CD4-positive, alpha-beta T cell treated with Interferon gamma for 1 hour (primary cell): Measurements from ENCODE around the gene RASL10B.
"Not testable (repeated sequence)": the region's sequence is repeated elsewhere in the genome, so short reads cannot be mapped to it uniquely, and the experiment has no call there.

ENCODE experiments used
- DNase-seq: peaks from one replicate; pipeline ENCODE4 v3.0.0-alpha.2; 2020

RASL10B gene

DNA sequence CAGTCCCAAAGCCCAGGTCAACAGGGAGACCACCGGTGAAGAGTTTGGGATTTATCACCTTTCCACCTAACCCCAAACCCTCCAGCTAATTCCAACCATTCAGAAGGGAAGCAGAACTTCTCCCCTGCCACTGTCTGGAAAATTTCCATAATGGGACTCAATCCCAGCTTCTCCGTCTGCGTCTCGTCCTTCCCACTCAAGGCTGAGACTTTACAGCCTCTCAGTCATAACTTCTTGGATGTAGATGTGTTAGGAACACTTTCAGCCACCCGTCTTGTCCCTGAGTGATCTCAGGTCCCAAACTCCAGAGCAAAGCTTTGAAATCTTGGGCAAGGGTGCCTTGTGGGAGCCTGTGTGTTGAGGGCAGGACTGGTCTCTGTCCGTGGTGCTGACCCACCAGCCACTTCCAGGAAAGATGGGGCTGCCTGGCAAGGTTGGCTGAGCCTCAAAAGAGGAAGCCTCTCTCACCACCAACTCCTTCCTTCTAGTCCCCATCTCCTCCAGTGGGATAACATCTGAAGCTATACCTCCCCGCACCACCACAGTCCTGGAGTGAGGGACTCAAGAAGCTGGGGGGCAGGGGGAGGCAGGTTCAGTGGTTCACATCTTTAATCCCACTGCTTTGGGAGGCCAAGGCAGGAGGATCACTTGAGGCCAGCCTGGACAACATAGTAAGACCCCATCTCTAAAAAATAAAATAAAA lies 12.3 kb downstream of the RASL10B start:
- DNase-seq: no peak

DNA sequence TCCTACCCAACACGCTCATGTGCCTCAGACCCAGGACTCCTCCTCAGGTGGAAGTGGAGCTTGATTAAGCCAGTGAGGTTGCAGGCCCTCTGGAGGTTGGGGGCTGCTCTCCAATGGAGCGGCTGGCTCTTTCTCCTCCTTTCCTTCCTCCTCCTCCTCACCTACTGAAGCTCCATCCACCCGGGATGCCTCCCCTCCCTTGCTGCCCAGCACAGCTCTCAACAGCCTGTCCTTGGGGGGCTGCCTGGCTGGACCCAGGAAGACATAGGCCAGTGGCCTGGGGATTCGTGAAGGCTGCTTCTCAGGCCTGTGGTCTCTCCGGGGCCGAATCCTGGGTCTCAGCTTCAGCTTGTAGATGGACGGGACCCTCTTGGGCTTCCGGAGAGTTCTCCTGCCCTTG lies 13.4 kb downstream of the RASL10B start:
- no peak for DNase-seq

DNA sequence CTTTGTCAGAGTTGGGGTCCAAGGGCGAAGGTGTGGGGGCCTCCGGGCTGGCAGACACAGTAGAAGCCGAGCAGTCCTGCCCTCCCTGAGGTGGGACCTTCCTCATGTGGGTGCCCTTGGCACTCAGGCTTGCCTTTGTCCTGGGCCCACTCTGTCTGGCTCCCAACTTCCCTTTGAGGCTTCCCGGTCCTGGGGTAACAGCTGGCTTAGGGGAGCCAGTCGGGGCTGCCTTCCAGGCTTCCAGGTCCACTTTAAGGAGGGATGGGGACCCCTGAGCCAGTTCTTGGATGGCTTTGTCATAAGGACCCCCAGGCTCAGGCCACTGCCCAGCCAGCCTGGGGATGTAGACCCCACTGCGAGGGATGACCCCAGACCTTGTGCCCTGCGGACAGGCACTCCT lies 13.8 kb downstream of the RASL10B start:
- no peak for DNase-seq

DNA sequence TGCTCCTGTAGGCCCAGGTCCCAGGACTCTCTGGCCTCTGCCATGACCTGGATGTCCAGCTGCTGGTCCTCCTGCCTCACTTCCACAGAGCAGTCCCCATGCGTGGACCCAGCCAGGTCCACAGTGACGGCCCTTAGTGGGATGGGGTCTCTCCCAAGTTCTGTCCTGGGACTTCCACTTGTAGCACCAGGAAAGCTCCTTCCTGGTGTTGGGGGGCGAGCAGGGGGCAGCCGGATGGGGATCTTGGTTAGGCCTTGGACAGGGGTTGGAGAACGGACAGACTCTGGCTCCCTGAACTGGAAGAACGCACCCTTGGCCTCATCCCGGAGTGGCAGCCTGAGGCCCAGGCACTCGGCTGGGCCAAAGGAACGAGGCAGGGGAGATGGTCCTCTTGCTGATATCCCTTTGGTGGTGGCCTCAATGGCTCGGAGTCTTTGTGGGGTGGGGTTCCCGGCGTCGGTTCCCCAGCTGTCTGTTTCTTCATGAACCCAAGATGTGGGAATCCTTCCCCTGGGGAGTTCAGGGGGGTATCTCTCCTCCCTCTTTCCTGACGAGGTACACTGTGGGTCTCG lies 14.4 kb downstream of the RASL10B start:
- DNase-seq: no peak

DNA sequence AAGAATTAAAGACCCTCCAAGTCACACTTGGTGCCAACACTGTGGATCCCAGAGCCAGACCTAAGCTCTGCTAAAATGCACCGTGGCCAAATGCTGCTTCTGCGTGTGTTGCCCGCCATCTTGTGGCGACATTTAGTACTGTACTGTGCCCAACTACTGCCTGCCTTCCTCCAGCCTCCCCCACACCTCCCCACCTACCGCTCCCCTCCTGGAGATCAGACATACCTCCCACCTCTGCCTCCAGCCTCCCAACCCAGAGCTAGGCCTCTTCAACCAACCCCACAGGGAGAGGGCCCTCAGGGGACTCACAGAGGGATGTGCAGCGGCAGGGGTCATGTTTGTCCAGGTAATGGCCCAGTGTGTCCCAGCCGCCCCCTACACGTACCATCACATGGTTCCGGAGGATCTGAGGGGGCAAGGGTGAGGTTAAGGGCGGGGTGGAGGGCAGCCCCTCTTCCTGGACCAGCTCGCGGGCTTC lies 16.1 kb downstream of the RASL10B start:
- peak; percentile 69 for DNase-seq

DNA sequence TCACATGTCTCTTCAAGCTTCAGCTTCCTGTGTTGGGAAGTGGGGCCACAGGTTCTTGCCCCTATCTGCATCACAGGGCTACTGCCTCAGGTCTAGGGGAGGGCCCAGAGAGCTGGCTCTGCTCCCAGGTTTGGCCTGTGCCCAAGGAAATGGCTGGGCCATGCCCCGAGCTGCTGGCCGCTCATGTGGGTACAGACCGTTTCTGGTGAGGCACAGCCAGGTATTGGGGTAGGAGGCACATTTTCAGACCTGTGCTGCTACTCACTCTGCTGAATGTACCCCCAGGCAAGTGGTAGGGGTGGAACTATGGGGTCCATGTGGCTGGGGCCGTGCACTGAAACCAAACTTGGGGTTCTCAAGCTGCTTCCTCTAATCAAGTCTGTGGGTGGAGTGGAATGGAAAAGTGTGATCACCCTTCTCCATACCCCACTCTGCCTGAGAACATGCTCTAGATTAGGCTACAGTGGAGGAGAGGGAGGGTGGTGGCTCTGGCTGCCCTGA lies 17.0 kb downstream of the RASL10B start:
- DNase-seq: no peak

DNA sequence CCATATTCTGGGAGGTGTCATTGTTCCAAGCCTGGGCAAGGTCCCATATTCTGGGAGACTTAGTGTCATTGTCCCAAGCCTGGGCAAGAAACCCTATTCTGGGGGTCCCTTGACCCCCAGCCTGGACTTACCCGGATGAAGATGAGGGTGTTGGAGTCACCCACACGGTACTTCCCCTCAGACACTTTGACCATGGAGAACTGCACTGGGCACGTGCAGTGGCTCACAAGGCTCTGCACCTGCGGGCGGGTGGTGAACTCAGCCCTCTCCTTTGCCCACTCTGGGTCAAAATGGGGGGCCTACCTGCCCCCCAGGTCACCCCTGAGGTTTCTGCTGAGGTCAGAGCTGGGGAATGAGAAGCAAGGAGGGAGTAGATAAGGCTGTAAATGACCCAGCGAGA lies 17.5 kb downstream of the RASL10B start:
- no peak for DNase-seq

DNA sequence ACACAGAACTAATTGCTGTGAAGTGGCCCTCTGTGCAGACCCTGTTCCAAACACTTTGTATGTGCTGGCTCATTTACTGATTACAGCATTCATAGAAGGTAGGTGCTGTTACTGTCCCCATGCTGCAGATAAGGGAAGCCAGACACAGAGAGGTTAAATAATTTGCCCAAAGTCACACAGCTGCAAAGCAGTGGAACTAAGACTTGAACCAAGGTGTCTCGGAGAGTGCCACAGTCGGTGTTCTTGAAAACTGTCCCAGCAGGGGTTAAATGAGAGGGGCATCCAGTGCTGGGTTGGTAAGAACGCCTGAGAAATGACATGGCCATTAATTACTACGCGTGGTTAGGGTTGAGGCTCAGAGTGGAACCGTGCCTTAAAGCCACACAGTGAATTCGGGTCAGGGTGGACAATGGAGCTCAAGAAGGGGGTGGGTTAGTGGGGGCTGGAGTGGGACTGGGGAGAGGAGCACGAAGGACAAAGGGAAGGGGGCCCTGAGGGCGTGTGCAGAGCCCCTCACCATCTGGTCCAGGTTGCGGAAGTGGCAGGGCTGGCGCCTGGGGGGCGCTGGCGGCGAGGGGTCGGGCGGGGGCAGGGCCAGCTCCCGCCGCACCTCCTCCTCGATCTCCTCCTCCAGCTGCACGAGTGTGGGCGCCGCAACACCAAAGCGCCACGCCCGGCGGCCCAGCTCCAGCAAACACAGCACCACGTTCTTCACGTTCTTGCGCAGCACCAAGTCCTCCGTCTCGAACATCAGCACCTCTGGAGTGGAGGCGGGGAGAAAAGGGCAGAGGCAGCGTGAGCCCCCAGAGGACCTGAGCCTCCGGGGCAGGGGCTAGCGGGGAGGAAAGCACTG lies 18.3 kb downstream of the RASL10B start:
- DNase-seq: no peak

DNA sequence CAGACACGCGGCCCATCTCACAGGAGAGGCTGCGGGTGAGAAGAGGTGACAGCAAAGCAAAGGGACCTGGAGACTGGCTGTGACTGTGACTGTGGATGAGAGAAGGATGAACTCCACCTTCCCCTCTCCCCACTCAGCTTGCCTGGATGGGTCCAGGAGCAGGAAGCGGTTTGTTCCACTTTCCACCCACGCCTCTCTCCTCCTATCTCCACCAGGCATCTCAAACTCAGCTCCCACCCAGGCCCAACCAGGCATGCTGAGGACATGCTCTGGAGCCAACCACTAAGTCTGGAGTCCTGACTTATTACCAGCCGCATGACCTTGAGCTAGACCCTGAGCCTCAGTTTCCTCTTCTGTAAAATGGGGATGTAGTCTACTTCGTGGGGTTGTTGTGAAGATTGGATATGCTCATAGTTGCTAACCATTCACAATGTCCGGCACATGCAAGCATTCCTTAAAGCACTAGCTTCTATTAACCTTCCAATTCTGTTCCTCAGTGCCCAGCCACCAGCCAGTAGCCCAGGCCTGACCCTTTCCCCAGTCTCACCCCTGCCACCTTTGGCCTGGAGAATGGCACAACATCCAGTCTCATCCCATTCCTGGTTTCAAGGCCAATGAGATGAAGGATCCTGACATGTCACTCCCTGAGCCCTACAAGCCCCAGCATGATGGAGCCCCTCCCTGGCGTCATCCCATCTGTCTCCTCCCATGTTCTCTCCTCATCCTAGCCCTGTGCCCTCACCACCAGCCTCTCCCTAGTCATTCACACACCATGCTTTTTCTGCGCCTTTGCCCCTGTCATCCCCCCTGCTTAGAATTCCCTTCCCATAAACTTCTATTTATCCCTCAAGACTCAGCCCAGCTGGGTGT lies 19.3 kb downstream of the RASL10B start:
- no peak for DNase-seq

DNA sequence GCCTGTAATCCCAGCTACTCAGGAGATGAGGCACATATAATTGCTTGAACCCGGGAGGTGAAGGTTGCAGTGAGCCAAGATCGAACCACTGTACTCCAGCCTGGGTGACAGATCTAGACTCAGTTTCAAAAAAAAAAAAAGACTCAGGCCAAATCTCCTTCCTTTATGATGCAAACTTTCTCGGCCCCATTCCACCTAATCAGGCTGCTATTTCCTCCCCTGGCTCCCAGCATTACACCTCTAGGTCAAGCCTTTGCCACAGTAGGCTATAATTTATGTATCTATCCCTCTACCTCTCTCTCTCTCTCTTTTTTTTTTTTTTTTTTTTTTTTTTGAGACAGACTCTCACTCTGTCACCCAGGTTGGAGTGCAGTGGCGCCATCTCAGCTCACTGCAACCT lies 20.1 kb downstream of the RASL10B start:
- not testable (repeated sequence) for DNase-seq

DNA sequence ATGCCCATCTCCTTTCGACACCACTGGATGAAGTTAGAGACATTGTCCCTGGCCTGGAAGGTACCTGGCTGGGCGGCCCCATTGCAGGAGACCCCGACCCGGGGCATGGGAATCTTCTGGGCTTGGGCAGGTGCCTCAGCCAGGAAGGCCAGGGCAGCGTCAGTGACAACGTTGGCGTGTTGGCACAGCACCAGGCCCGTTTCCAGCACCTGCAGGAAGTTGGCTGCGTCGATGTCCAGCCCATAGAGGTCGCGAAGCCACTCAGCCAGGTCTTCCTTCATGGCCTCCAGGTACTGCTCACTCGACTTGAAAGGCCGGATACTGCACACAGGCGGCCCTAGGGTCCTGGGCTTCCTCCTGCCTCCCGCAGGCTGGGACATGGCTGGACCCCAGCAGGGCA lies 21.0 kb downstream of the RASL10B start:
- DNase-seq: no peak

DNA sequence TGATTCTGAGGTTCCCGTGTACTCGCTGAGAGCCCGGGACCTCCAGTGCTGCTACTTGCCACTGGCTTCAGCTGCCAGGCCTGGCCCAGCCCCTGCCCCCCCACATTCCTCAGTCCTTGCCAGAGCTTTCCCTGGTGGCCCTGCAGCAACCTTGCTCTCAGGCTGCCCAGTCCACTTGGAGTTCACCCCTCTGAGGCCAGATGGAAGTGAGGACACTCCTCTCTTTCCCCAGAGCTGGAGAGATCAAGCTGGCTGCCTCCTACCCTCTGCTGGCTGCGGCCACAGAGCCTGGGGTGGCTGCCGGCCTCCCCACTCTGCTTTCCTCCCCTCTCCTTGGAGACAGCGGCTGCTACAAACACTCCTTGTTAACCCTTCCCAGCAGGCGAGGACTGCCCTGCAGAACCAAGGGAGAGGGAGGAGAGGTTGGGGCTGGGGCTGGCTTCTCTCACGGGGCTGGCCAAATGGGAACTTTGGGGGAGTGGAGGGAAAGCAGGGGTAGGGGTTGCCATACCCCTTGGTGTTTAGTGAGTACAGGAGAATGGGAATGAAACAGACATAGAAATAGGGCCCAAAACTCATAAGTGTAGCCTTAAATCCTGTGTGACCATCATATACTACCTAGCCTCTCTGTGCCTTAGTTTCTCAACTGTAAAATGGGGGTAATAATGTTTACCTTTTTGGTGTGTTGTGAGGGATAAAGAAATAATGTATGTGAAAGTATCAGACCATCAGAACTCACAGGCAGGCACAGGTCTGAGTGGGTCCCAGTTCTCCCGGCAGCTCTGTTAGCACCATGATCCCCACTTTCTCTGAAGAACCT lies 21.7 kb downstream of the RASL10B start, which contains the start of gene GAS2L2:
TSS of gene GAS2L2 (minus strand) at position 295 of the 820 bp plus-strand sequence. CDS start 389 bp downstream, outside the sequence.
- DNase-seq: no peak

DNA sequence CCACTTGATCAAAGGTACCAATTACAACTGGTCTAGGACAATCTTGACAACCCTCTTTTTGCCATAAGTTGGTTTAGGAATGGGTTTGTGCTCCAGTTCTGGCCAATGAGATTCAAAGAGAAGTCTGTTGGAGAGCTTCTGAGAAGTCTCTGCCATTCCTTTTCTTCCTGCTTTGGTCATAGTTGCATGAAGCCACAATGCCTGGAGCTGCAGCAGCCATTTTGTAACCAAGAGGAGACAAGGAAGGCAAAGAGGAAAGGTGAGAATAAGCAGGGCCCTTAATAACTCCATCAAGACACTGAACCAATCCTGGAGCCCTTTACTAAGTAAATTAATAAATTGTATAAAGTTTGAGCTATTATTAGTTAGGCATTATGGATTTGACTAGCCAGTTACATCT lies 25.8 kb downstream of the RASL10B start:
- DNase-seq: no peak

DNA sequence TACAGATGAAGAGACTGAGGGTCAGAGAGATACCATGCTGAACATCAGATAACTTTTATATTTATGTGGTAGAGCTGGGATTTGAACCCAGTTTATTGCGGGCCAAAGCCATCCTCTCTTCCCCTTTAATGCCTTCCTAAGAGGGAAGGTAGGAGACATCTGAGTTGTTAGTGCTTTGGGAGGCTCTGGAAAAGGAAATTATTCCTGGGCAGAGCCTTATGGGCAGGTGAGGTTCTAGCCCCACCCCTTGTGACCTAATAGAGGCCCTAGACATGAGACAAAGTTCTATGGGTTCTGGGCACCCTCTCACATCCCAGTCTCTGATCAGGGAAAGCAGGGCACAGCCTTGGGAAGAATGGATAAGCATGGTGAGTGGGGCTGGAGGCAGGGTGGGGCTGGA lies 29.1 kb downstream of the RASL10B start, which contains the start of gene C17orf50:
TSS of gene C17orf50 (plus strand) at position 301 of the 400 bp plus-strand sequence. CDS start at position 356, 55 bp downstream.
- no peak for DNase-seq

DNA sequence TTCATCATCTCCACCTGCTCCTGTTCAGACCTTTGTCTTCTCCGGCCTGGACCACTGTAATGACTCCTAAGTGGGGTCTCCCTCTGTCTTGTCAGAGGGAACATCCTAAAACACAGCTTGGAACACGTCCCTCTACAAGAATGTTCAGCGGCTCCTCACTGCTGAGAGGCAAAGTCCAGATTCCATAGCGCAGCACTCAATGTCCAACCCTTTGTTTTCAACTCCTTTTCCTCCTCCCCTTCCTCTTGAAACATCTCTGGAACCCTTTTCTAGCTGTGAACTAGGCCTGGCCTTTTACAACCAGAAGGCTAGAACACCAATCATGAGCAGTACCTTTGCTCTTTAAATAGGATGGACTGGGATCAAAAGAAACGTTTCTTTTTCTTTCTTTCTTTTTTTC lies 30.2 kb downstream of the RASL10B start:
- DNase-seq: no peak

DNA sequence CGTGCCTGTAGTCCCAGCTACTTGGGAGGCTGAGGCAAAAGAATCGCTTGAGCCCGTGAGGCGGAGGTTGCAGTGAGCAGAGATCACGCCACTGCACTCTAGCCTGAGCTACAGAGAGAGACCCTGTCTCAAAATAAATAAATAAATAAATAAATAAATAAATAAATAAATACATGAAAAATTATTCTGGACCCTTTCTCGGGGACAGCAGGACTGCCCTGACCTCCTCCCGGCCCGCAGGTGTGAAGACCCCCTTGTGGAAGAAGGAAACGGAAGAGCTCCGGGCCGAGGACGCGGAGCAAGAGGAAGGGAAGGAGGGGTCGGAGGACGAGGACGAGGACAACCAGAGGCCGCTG lies 32.3 kb downstream of the RASL10B start:
- no peak for DNase-seq

DNA sequence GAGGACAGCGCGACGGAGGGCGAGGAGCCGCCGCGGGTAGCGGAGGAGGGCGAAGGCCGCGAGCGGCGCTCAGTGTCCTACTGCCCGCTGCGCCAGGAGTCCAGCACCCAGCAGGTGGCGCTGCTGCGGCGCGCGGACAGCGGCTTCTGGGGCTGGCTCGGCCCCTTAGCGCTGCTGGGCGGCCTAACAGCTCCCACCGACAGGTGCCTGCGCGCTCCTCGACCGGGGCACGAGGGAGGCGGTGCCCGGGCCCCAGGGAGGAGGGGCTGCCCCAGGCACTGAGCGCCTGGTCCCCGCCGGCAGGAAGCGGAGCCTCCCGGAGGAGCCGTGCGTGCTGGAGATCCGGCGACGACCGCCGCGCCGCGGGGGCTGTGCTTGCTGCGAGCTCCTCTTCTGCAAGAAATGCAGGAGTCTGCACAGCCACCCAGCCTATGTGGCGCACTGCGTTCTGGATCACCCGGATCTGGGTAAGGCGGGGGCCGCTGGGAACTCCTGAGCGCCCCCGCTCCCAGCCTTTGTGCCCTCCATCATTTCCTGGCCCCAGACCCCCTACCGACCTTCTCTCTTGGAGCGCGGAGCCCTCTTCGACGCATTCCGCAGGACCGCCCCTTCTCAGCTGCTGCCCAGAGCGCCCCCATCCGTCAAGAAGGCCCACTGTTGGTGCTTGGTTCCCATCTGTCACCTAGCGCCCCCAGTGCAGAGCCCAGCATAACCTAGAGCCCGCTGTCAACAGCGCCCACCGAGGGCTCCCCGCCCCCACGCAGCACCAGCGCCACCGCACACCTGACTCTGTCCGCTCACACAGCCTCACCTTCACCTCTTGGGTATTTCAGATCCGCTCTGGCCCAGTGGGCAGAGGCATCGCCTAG lies 32.9 kb downstream of the RASL10B start:
- peak; percentile 87 for DNase-seq

DNA sequence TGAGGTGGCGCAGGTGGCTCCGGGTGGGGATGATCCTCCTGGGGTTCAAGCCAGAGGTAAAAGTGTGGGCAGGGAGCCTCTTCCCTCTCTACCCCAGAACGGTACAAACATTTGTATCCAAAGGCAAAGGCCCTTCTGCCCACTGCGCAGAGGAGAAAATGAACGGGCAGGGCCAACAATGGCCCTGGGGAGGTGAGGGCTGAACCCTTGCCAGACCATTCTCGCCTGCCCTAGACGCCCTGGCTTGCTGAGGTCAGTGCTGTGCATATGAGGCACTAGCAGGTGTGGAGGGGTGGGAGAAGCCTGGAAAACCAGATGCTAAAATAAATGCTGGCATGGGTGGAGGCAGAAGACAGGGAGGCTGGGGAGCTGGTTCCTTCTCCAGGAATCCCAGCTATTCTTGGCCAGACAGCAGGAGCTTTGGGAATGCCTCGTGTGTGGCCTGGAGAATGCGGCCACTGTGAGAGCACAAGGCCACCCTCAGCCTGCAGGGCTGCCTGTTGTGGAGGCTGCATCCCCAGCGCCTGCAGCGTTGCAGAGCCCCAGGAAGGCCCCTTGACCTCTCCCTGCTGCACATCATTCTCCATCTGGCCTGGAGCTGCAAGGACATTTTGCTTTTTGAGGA lies 33.8 kb downstream of the RASL10B start:
- DNase-seq: no peak

DNA sequence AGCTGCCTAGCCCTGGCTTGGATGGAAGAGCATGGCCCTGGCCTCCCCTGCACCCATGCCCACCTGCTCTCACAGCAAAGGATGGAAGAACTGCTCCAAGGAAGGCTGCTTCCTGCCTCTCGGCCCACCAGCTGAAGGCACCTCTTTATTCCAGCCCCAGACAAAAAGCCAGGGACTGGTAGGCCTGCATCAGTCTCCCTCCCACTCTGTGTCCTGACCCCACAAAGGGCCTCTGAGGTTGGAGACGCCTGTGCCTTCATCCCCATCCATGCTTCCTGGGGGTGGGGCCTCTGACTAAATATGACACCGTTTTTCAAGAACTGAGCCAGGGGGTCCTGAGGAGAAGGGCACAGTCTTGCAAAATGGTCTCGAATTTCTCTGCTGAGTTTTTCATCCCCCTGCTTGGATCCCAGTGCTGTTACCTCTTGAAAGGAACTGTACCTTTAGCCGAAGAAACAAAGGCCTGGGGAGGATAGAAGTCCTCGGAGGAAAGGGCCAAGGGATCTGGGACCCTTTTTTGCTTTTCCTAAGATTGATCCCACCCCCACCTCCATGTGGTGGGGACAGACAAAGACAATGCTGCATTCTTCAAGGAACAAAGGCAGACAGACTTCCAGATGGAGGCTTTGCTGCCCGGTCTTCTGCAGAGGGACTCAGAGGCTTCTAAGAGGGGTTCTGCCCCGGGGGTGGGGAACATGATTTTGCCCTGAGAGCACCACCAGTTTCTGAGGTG lies 34.5 kb downstream of the RASL10B start:
- DNase-seq: no peak
